GM20000 (cell line): ENCODE data around the gene ST7.

Experiments used
- DNase-seq: peaks from one replicate; pipeline ENCODE4 v3.0.0; 2012; ENCODE audit warnings: low spot score
- TF ChIP-seq, protein P1 (sequence below): IDR thresholded peaks from 2 replicates; pipeline ENCODE4 v1.5.1; 2012; ENCODE audit warnings: mild to moderate bottlenecking, control low read depth; ENCODE audit errors: extremely low read depth, missing control alignments

ST7 gene

DNA sequence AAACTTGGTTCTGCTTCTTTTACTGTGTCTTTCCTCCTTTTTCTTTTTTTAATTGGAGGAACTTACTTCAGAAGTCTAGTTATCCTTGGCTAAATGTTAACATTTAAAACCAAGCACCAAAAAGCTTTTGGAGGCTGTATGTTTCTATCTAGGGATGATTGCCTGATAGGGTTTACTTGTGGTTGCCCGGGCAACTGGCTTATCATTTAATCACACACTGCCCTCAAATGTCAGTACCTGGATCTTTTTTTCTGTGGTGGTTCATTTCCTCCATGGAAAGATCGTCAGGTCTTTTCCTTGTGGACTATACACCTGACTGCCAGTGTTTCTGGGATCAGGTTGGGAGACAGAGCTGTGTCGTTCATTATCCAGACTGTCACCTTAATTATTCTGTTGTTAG is 196.4 kb downstream of the ST7 start:
- TF ChIP-seq, protein P1, sequence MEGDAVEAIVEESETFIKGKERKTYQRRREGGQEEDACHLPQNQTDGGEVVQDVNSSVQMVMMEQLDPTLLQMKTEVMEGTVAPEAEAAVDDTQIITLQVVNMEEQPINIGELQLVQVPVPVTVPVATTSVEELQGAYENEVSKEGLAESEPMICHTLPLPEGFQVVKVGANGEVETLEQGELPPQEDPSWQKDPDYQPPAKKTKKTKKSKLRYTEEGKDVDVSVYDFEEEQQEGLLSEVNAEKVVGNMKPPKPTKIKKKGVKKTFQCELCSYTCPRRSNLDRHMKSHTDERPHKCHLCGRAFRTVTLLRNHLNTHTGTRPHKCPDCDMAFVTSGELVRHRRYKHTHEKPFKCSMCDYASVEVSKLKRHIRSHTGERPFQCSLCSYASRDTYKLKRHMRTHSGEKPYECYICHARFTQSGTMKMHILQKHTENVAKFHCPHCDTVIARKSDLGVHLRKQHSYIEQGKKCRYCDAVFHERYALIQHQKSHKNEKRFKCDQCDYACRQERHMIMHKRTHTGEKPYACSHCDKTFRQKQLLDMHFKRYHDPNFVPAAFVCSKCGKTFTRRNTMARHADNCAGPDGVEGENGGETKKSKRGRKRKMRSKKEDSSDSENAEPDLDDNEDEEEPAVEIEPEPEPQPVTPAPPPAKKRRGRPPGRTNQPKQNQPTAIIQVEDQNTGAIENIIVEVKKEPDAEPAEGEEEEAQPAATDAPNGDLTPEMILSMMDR = no peak
- DNase-seq = no peak

DNA sequence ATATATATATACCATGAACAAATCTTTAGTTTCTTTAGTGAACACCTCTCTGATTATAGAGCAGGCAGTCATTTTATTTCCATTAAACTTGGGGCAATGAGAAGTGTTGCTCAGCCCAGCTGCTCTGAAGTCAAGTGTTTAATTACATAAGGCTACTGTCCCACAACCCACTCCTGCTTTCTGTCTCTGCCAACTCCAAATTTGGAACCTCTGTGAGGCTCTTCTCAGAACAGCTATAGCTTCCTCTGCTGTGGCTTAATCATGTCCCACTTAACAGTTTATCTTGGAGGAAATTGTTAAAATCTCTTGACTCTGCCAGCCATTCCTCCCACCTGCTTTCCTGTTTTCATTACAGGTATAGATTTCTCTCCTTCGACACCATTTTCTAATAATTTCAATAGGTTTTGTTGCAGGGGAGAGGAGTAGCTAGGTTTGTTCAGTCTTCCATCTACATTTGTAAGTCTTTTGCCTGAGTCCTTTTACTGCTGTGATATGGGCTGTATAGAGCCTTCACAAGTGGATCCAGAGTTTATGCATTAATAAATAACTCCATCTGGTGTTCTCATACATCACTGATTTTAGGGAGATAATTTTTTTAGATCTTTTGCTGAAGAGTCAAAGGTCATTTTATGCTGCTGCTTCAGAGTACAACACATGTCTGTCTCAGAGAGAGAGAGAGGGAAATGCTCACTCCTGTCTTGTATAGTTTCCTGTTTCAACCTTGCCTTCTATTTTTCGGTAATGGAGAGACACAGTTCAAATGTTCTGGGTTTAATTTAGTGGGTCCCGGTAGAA is 199.1 kb downstream of the ST7 start:
- TF ChIP-seq, protein P1 = no peak
- no peak for DNase-seq

DNA sequence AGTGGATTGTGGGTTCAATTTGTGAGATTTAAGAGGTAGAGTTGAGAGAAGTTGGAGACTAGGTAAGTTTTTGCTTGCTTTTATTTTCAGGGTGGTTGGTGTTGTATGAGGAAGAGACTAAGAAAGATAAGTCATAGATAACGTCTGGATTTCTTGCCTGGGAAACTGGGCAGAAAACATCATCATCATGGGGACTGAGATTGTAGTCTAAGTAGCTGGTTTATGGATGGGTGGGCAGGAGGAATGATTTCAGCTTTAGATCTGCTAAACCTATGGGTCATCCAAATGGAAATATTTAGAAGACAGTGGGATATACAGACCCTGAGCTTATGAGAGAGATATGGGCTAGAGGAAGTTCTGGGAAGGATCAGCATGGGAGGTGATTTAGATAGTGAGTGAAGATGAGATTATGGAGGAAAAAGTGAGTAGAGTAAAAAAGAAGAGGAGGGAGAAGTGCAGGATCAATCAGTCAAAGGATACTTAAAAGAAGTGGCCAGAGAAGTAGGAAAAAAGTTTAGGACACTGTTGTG is 199.8 kb downstream of the ST7 start:
- no peak for DNase-seq
- TF ChIP-seq, protein P1 = no peak

DNA sequence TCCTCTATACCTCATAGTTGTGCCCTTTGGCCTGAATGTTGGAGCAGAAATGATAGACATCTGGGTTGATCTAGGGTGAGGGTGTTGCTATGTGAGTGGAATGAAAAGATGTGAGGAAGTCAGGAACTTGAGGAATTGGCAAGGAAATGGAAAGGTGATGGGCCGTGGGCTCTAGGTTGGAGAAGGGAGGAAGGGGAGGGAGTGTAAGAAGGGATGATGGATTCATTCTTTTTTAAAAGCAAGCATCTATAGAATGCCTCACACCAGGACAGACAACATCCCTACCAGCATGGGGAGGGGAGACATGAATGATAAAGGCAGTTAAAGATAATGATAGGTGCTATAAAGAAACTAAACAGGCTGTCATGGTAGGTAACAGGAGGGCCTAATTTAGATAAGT is 201.4 kb downstream of the ST7 start:
- no peak for DNase-seq
- TF ChIP-seq, protein P1 = no peak

DNA sequence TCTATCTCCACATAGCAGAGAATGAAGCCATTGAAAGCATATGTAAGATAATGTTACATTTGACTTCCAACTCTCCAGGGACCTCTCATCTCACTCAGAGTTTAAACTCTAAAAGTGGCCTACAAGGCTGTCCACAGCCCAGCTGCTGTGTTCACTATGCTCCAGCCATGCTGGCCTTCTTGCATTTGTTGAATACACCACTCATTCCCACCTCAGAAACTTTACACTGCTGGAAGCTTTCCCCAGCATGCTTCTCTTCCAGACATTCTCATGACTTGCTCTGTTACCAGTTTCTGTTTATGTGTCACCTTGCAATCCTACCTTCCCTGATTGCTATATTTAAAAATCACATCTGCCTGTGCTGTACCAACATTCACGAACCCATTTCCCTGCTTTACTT is 202.4 kb downstream of the ST7 start:
- TF ChIP-seq, protein P1 = no peak
- no peak for DNase-seq

DNA sequence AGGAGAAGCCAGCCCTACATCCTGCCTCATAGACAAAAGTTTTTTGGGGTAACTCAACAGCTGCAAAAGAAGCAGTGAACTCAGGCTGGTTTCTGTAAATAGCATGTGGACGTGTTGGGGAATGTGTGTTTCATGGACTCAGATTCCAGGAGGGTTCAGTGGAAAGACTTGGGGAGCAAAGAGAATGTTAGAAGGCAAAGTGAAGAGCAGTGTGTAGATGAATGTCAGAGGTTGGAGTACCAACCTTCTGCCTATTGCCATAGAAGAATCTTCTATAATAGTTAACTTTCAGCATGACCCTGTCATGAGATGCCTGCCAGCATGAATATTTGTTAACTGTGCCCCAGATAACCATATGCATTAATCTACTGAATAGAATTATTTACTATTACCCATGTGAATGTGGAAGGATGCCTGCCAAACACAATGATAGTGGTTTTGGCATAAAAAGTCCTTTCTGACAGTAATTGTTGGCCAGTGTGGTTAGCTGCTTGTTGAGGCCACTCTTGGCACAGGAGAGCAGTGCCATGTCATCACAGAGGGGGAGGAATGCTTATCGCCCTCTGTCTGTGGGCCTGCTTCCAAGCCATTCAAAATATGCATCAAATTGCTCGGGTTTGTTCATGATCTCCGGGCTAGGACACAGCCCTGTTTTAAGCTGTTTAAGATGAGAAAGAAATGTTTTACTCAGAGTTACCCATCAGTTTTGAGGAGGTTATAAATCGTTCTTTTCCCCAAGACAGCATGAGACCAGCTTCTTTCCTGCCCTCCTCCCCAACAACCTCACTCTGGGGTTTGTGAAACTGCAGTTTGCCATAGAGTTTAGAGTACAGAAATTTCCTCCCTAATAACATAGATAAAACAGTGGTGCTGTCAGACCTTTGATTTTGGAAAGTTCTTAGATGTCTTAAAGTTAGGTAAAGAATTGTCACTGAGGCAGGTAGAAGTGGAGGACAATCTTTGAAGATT is 204.2 kb downstream of the ST7 start:
- DNase-seq = no peak
- TF ChIP-seq, protein P1 = no peak
